Activated T-cell treated with anti-CD3 and anti-CD28 coated beads for 48 hours (primary cell): Measurements from ENCODE around the gene LMOD2.

ENCODE experiments used
- DNase-seq: peaks from one replicate; pipeline ENCODE4 v3.0.0-alpha.2; 2020; ENCODE audit warnings: low read depth

The LMOD2 gene

GRCh38 chr7:123640583-123640982, 15.1 kb upstream of the LMOD2 start:
- no peak for DNase-seq

DNA sequence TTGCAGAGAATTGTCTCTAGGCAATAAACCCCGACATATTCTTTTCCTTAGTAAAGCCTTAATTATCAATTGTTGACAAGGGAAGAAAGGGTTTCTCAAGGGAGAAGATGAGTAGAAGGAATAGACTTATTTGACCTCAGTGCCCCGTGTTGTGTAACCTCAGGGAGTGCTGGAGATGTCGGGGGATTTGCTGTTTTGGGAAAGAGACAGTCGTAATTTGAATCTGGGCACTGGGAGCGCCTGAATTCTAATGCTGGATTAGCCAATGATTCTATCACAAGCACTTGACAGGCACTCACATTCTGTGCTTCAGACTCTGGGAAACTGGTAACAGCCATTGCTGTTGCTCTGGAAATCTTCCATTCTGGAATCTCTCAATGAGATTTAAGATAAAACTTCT, 13.8 kb upstream of the LMOD2 start:
- no peak for DNase-seq

DNA sequence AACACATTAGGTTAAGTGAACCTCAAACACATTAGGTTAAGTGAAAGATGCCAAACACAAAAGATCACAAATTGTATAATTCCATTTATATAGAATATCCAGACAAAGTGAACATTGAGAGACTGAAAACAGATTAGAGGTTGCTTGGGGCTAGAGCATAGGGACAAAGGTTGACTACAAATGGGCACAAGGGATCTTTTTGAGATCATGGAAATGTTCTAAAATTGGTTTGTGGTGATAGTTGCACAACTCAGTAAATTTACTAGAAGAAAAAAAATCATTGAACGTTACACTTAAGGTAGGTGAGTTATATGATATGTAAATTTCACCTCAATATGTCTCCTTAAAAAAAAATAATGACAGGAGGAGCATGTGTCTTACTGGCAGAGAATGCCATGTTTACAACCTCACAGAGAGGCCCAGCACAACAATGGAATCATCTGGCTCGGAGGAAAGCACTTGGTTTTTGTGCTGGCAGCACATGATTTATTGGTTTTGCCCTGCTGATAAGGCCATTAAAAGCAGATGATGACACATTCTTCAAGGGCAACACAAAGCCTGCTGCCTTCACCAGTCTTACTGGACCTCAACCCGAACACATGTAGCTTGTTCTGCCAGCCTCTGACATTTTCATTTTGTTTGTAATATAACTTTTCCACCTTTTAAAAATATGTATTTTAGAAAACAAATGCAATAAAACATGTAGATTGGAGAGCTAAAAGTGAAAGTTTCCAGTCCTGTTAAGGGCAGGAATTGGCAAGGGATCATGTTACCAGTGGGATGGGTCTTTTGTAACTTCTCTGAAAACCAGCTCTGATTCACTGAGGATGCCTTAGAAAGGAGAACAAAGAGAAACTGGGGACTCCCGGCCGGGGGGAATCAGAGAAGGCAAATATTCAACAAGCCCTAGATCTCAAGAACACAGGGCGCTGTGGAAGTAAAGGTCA, 11.9 kb upstream of the LMOD2 start:
- no peak for DNase-seq

- no peak for DNase-seq
These were observed 10.2 kb upstream of the LMOD2 start for GRCh38 chr7:123645516-123645915.

GRCh38 chr7:123647106-123647730, 8.4 kb upstream of the LMOD2 start:
- DNase-seq = no peak

- no peak for DNase-seq
These were observed 5.7 kb upstream of the LMOD2 start for GRCh38 chr7:123649964-123650363.

GRCh38 chr7:123650595-123650994, 5.1 kb upstream of the LMOD2 start:
- no peak for DNase-seq

GRCh38 chr7:123652406-123652805, 3.3 kb upstream of the LMOD2 start:
- DNase-seq = no peak

DNA sequence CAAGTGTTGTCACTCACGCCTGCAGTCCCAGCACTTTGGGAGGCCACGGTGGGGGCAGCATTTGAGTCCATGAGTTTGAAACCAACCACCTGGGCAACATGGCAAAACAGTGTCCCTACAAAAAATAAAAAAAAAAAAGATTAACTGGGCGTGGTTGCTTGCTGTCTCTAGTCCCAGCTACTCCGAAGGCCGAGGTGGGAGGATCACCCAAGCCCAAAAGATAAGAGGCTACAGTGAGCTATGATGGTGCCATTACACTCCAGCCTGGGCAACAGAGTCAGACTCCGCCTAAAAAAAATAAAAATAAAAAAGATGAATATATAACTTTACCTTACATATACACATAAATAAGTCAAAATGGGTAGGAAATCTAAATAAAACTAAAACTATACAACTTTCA, 2.5 kb upstream of the LMOD2 start:
- no peak for DNase-seq

DNA sequence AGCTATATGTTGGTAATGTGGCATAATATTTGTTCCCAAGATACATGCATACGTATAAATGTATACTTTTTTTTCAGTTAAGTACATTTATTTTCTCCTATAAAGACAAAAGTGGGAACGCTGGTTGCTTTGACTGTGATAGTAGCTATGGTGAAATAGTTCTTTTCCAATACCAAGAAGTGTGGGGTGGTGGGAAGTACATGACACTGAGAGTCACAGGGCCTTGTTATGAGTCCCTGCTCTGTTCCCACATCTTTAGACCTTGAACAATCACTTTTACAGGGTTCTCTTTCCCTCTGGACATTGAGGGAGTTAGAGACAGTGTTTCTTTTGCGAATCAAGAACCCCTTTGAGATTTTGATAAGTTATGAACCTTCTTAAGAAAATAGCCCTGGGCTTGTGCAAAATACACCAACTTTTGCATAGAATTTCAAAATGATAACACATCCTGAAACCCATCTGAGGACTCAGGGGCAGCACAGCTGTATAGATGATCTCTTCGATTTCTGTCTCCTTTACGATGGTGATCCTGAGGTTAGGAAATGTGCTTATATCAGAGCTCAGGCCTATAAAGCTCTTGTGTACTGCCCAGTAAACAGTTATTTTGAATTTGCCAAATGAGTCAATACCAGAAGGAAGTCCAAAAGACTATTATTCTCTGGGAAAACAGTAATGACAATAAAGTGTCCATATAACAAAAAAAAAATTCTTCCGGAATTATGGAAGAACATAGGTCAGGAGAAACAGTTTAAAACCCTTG, 1.1 kb downstream of the LMOD2 start:
- DNase-seq = no peak

DNA sequence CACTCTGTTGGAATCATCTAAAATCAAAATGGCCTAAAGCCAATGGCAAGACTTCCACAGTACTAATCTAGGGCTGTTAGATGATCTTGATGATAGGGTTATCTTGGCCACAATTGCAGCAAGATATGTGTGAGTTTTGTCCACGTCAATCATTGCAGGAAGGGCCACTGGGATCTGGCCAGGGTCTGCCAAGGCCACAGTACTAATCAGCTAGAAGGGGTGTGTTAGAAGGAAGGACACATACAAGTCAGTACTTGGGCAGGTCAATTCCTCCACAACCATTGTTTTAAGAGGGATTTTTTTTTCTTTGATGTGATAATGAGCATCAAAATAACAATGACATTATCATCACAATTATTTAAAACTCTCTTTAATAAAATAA, 1.6 kb downstream of the LMOD2 start:
- DNase-seq = no peak

DNA sequence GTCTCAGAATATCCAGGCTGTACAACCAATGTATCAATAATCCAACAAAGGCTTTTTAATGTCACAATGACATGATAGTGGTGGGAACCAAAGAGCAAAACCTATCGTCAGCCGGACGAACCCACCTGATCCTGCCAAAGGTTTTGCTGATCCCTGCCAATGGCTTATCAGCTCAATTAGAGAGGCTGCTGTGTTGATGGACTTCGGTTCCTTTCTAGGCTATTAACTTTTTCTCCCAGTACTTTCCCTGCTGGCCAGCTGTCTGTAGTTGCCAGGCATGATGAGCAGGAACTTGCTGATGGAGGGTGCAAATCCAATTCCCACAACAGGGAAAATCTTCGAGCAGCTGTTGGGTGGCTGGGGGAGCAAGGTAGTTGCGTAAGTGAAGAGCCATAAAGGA, 2.4 kb downstream of the LMOD2 start:
- no peak for DNase-seq

DNA sequence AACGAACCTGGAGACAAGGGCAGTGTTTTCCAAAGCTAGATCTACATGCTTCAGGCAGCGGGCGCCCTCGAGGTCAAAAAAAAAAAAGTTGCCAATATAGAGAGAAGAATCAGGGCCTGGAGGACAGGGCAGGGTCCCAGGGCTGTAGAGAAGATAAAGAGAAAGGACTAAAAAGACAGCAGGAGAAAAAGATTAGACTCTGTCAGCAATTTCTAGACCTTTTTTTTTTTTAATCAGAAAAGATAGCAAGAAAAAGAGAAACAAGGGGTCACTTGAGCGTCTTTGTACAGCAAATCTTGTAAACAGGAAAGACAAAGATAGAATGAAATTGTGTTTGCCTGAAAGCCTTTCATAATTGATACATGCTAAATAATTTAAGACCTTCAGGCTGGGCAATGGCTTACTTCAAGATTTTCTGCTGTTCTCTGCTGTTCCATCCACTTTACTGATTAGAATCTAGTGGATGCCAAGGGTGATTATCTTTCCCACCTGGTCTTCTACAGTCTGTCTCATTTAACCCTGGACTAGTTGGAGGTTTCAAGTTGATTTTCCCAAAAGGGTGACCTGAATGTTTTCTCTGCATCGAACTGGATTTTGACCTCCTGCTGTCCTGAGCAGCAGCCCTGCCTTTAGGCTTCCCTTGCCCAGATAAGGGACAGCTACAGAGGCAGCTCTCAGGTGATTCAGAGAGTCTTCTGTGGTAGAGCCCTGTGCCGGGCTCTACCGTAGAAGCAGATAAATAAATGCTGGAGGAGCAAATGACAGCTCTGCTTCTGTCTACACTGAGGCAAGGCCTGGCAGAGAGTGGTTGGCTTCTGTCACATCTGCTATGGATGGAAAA, 5.1 kb downstream of the LMOD2 start:
- no peak for DNase-seq

GRCh38 chr7:123661765-123662164, 6.1 kb downstream of the LMOD2 start:
- no peak for DNase-seq

DNA sequence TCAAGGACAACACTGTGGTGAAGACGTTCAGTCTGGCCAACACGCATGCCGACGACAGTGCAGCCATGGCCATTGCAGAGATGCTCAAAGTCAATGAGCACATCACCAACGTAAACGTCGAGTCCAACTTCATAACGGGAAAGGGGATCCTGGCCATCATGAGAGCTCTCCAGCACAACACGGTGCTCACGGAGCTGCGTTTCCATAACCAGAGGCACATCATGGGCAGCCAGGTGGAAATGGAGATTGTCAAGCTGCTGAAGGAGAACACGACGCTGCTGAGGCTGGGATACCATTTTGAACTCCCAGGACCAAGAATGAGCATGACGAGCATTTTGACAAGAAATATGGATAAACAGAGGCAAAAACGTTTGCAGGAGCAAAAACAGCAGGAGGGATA, 6.6 kb downstream of the LMOD2 start:
- DNase-seq = no peak

GRCh38 chr7:123662755-123663154, 7.1 kb downstream of the LMOD2 start:
- no peak for DNase-seq

DNA sequence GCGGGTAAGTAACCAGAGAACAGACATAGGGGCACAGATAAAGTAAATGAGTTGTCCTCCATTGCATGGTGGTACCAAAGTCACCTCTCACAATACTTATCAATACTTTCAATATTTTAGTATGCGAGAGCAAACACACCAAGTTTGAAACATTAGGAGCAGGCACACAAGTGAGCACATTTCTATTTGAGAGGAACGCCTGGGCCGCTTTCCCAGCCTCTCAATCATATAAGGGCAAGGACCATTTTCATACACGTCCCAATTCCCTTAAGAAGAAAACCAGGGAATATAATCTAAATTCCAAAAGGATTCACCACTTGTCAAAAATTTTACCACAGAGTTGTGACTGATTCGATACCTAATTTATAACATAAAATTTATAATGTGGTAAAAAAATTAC, 7.5 kb downstream of the LMOD2 start:
- DNase-seq = no peak

GRCh38 chr7:123665157-123665556, 9.5 kb downstream of the LMOD2 start:
- DNase-seq = no peak

- DNase-seq = no peak
These were observed 10.2 kb downstream of the LMOD2 start for GRCh38 chr7:123665896-123666295.

DNA sequence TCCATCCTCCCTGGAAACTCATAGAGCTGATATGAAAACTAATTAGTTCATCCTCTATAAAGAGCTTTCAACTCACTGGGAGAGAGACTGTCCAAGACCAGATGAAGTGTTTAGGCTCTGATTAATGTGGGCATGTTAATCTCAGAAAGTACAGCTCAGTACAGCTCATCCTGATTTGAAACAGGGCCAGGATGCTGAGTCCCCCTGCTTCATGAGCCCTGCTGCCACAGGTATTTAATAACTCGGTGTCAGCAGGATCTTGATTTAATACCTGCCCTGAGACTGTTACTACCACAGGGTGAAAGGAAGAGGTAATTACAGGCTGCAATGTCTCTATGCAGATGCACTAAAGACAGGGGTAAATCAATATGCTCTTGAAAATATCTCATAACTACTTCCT, 10.8 kb downstream of the LMOD2 start:
- no peak for DNase-seq

DNA sequence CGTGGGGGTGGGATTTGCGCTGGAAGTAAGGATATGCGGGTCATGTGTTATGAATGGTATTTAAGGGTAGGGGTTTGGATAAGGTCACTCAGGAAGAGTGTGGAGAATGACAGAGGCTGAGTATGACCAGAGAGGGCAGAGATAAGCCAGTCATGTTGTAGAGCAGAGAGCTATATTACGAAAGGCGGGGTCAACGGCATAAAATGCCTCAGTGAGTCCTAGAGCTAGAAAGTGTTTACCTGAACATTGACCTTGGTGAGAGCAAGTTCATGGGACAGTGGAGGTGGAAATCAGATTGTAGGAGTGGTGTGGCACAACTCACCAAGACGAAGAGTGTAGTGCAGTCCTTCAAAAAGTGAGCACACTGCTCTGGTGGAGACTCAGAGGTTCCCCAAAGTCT, 13.8 kb downstream of the LMOD2 start:
- no peak for DNase-seq

DNA sequence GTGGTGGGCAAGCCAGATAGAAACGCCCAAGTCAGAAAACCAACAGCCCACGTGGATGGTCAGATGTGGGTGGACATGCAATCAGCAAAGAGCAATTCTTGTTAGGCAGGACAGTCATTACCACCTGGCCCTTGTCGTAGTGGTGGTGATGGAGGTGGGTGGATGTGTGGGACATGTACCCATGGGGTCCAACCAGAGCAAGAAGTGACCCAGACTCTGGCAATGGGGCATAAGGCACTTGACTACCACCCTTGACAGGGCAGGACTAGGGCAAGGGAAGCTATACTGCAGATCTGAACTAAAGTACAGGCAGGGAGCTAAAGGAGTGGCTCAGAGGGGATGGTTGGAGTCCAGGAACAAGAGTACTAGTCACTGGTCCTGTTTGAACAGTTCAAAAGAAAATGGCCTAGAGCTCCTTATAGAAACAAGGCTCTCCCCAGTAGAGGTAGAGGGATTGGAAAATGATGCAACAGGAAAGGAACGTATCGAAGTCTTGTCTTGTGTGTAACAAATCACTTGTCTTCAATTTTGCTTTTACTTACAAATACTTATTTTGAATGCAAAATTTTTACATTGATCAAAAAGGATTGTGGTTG, 17.6 kb downstream of the LMOD2 start:
- no peak for DNase-seq
